H1 (cell line): Measurements from ENCODE around the gene ZBTB20.

Experiments
- CEBPB ChIP-seq: IDR thresholded peaks from 2 replicates; pipeline ENCODE4 v1.6.1; 2012; ENCODE audit warnings: low read depth, low read length
- POLR2A ChIP-seq, 2 experiments: IDR thresholded peaks; 1 replicate in 1 of 2; 2 replicates in 1 of 2; pipeline ENCODE4 v1.6.1; 2011; ENCODE audit warnings: low read depth in 2 of 2, low read length in 2 of 2, mild to moderate bottlenecking in 2 of 2; ENCODE audit errors: control extremely low read depth in 1 of 2
- SIN3A ChIP-seq, 2 experiments: IDR thresholded peaks in 1 of 2; conservative IDR thresholded peaks in 1 of 2; 2 replicates each; pipeline ENCODE4 v1.6.1; 2011 to 2012; ENCODE audit warnings: low read length in 2 of 2, improper control_type of control experiment in 1 of 2, low read depth in 1 of 2, mild to moderate bottlenecking in 1 of 2
- TAF1 ChIP-seq: IDR thresholded peaks from 2 replicates; pipeline ENCODE4 v1.6.1; 2011; ENCODE audit warnings: mild to moderate bottlenecking, low read depth, low read length
- ZNF274 ChIP-seq: IDR thresholded peaks from 2 replicates; pipeline ENCODE4 v1.7.0; 2012; ENCODE audit warnings: low read length, borderline replicate concordance; ENCODE audit errors: extremely low read depth
- TF ChIP-seq, protein P1 (sequence below), 3 experiments: IDR thresholded peaks; 1 replicate in 2 of 3; 2 replicates in 1 of 3; pipeline versions ENCODE4 v1.5.1 to v1.6.1; 2011; ENCODE audit warnings: low read length in 3 of 3, mild to moderate bottlenecking in 3 of 3, inconsistent platforms in 2 of 3, low read depth in 1 of 3, moderate library complexity in 1 of 3; ENCODE audit not compliant: insufficient read depth in 1 of 3; ENCODE audit errors: control extremely low read depth in 1 of 3

DNA sequence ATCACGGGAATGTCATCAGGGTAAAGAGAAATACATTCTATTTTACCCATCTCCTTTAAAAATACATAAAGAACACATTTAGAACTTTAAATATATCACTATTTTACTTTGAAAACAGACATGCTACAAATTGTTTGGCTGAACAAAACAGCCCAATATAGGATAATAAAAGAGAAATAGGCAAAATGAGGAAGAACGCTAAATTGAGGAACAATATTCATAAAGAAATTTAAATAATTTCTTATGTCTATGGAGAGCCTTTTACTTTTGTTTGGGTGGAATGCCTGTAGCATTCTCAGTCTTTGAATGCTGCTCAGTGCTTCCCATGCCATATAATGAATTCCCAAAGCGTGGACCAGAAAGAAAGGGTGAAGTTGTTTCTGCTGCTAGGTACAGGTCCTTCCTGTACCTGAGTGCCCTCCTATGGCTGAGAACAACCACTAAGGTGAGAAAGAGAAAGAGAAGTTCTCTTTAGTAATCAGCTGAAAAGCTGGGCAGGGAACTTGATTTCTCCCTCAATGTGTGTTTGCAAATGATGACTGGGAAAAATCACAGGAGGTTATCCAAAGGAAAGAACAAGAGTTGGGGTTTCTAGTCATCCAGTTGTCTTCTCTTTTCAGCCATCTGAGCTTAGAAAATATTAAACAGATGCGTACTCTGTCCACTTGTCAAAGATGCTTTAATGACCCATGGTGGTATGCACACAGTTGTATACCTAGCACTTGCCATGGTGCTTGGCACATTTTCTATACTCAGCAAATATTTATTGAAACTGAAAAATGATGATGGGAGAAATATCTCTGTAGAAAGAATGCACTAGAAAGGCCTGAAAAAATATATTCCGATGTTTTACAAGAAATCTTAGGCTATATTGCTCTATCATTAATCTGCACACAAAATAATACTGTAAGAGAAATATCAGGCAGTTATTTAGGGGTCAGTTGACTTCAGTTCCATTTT lies 448.7 kb downstream of the ZBTB20 start:
- TF ChIP-seq, protein P1, sequence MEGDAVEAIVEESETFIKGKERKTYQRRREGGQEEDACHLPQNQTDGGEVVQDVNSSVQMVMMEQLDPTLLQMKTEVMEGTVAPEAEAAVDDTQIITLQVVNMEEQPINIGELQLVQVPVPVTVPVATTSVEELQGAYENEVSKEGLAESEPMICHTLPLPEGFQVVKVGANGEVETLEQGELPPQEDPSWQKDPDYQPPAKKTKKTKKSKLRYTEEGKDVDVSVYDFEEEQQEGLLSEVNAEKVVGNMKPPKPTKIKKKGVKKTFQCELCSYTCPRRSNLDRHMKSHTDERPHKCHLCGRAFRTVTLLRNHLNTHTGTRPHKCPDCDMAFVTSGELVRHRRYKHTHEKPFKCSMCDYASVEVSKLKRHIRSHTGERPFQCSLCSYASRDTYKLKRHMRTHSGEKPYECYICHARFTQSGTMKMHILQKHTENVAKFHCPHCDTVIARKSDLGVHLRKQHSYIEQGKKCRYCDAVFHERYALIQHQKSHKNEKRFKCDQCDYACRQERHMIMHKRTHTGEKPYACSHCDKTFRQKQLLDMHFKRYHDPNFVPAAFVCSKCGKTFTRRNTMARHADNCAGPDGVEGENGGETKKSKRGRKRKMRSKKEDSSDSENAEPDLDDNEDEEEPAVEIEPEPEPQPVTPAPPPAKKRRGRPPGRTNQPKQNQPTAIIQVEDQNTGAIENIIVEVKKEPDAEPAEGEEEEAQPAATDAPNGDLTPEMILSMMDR (IDR thresholded peaks at IDR 0.05; ENCODE audit: control extremely low read depth in 1 of 3, insufficient read depth in 1 of 3, low read depth in 1 of 3, low read length in 3 of 3): no peak; a peak in 1 of 4 replicates
- no peak for TF ChIP-seq TAF1
- no peak for TF ChIP-seq ZNF274
- no peak for TF ChIP-seq SIN3A (conservative IDR thresholded peaks at IDR 0.05 in 1 of 2, IDR thresholded peaks at IDR 0.05 in 1 of 2; ENCODE audit: low read depth in 1 of 2, low read length in 2 of 2)
- TF ChIP-seq POLR2A (IDR thresholded peaks at IDR 0.05; ENCODE audit: control extremely low read depth in 1 of 2, low read depth in 2 of 2, low read length in 2 of 2): no peak
- TF ChIP-seq CEBPB: no peak
